CD8-positive, alpha-beta memory T cell (primary cell): ENCODE results near the gene POU5F1. TPM values are rescaled to one million over a fixed set of nuclear protein-coding genes. Genes with fewer than 3 reads are reported as not detected.
"Not testable (repeated sequence)": the region's sequence is repeated elsewhere in the genome, so short reads cannot be mapped to it uniquely, and the experiment has no call there.

Experiments used
- CTCF ChIA-PET: fragments of 350-600 bp; sonication (Branson Sonifier 250); formaldehyde crosslinking; loops from one replicate; lab custom pipeline; 2021; ENCODE audit warnings: antibody characterized with exemption; lab: Charles Lee
- POLR2A ChIA-PET: fragments of 350-600 bp; sonication (Branson Sonifier 250); formaldehyde crosslinking; loops from one replicate; lab custom pipeline; 2021; ENCODE audit warnings: antibody characterized with exemption; lab: Charles Lee
- DNase-seq, 5 donors: peaks; one replicate each; pipeline versions ENCODE4 v3.0.0 to v3.0.0-alpha.2; 2020 to 2022; ENCODE audit warnings: mixed read lengths in 1 of 5
- H3K27ac ChIP-seq: one replicate; pipeline ENCODE4 v1.7.0; 2013; ENCODE audit warnings: low read depth, mild to moderate bottlenecking, low read length, moderate library complexity
- H3K27me3 ChIP-seq: 2 replicates; pipeline ENCODE4 v1.7.0; 2013; ENCODE audit warnings: low read length, mild to moderate bottlenecking; ENCODE audit not compliant: insufficient read depth, poor library complexity, severe bottlenecking
- H3K36me3 ChIP-seq: 2 replicates; pipeline ENCODE4 v1.7.0; 2013; ENCODE audit warnings: mild to moderate bottlenecking, low read length, moderate library complexity; ENCODE audit not compliant: insufficient read depth
- H3K4me1 ChIP-seq: 2 replicates; pipeline ENCODE4 v1.7.0; 2013; ENCODE audit warnings: mild to moderate bottlenecking, low read length, moderate library complexity; ENCODE audit not compliant: insufficient read depth
- H3K4me3 ChIP-seq: 2 replicates; pipeline ENCODE4 v1.7.0; 2013; ENCODE audit warnings: mild to moderate bottlenecking, low read length
- H3K9me3 ChIP-seq: 2 replicates; pipeline ENCODE4 v1.7.0; 2013; ENCODE audit warnings: mild to moderate bottlenecking, low read length
- H3K27ac Mint-ChIP-seq, 8 donors: one replicate each; pipeline ENCODE4 v1.8.0; 2020 to 2021; ENCODE audit warnings: mixed read lengths in 8 of 8, mild to moderate bottlenecking in 6 of 8, inconsistent platforms in 3 of 8, moderate library complexity in 3 of 8
- H3K27me3 Mint-ChIP-seq, 2 donors: one replicate each; pipeline ENCODE4 v1.8.0; 2020 to 2021; ENCODE audit warnings: mixed read lengths in 2 of 2, mild to moderate bottlenecking in 1 of 2, moderate library complexity in 1 of 2
- H3K36me3 Mint-ChIP-seq, 3 donors: one replicate each; pipeline ENCODE4 v1.8.0; 2020 to 2021; ENCODE audit warnings: mixed read lengths in 3 of 3, inconsistent platforms in 1 of 3, mild to moderate bottlenecking in 1 of 3
- H3K4me1 Mint-ChIP-seq, 3 donors: one replicate each; pipeline ENCODE4 v1.8.0; 2020 to 2021; ENCODE audit warnings: mixed read lengths in 3 of 3, inconsistent platforms in 1 of 3, mild to moderate bottlenecking in 1 of 3
- H3K4me3 Mint-ChIP-seq, 7 donors: one replicate each; pipeline ENCODE4 v1.8.0; 2020 to 2021; ENCODE audit warnings: mixed read lengths in 7 of 7, mild to moderate bottlenecking in 6 of 7, moderate library complexity in 4 of 7, inconsistent platforms in 2 of 7
- H3K9me3 Mint-ChIP-seq, 5 donors: one replicate each; pipeline ENCODE4 v1.8.0; 2020 to 2022; ENCODE audit warnings: mixed read lengths in 5 of 5, mild to moderate bottlenecking in 3 of 5, moderate library complexity in 2 of 5, inconsistent platforms in 1 of 5
- polyA plus RNA-seq: library from polyadenylated mRNA; unstranded; fragments of 300-500 nt; fragmentation: Illumina TruSeq; gene quantifications from one replicate; pipeline ENCODE4 v1.2.3, GENCODE V29; 2021
- total RNA-seq, 2 experiments: library from RNA; stranded (reverse); gene quantifications; one replicate each; pipeline ENCODE4 v1.2.3, GENCODE V29; 2021

The POU5F1 gene
- total and polyA plus RNA-seq, 3 experiments from 2014 or later: not detected

- no peak for DNase-seq
- H3K27me3 ChIP-seq: no peaks in the 10 kb centered on the region
- ChIA-PET POLR2A (interaction anchor here (1.3 kb wide), 1 partner anchor 158 kb away, joined by 3 read pairs; no protein-coding TSS in a partner anchor), CTCF (interaction anchor here (0.9 to 3.9 kb wide), 2 partner anchors 12 to 158 kb away, joined by 3 to 13 read pairs; no protein-coding TSS in a partner anchor)
- peak overlapping the region in 1 of 8 donors; percentile 2 for H3K27ac Mint-ChIP-seq
- peaks cover 0 to 3% (median 2%) of the 10 kb centered on the region in 3 donors for H3K36me3 Mint-ChIP-seq
- peaks cover 16 to 26% (median 22%) of the 10 kb centered on the region in 3 donors for H3K4me1 Mint-ChIP-seq
- H3K27ac ChIP-seq: no peak overlapping the region
- H3K27me3 Mint-ChIP-seq: peaks cover 0 to 1% of the 10 kb centered on the region in 2 donors
- no peak overlapping the region for H3K4me3 Mint-ChIP-seq
- H3K9me3 Mint-ChIP-seq: no peaks in the 10 kb centered on the region
- H3K36me3 ChIP-seq: no peaks in the 10 kb centered on the region
- peaks cover 12% of the 10 kb centered on the region for H3K4me1 ChIP-seq
- H3K4me3 ChIP-seq: no peak overlapping the region
- no peaks in the 10 kb centered on the region for H3K9me3 ChIP-seq
Observed at GRCh38 chr6:31208506-31208905, 38.0 kb upstream of the POU5F1 start.

- Mint-ChIP-seq H3K9me3 (no peaks in the 10 kb centered on the region), H3K4me1 (peaks cover 37 to 51% (median 45%) of the 10 kb centered on the region in 3 donors), H3K4me3 (peak overlapping the region; percentile 5 to 87 (median 42)), H3K36me3 (peaks cover 0 to 11% (median 2%) of the 10 kb centered on the region in 3 donors), H3K27me3 (peaks cover 0 to 1% of the 10 kb centered on the region in 2 donors), H3K27ac (peak overlapping the region in 7 of 8 donors; percentile 71 to 90 (median 83))
- DNase-seq: no peak
- POLR2A ChIA-PET: no interaction called here
- CTCF ChIA-PET: interaction anchor here (1.7 to 3.9 kb wide), 2 partner anchors 9 to 161 kb away, joined by 5 to 13 read pairs; no protein-coding TSS in a partner anchor
- Histone ChIP-seq H3K27me3 (no peaks in the 10 kb centered on the region), H3K36me3 (no peaks in the 10 kb centered on the region), H3K9me3 (no peaks in the 10 kb centered on the region), H3K4me1 (peaks cover 38% of the 10 kb centered on the region), H3K27ac (no peak overlapping the region), H3K4me3 (no peak overlapping the region)
Observed at GRCh38 chr6:31205638-31206037, 35.2 kb upstream of the POU5F1 start.

- no peak overlapping the region for H3K4me3 ChIP-seq
- POLR2A ChIA-PET: interaction anchor here (3.0 kb wide), 1 partner anchor 68 kb away, joined by 9 read pairs; no protein-coding TSS in a partner anchor
Observed at GRCh38 chr6:31204751-31205145, 34.3 kb upstream of the POU5F1 start.

GRCh38 chr6:31203345-31203979 is 33.0 kb upstream of the POU5F1 start:
- Mint-ChIP-seq H3K4me1 (peaks cover 55 to 72% (median 66%) of the 10 kb centered on the region in 3 donors), H3K27me3 (no peaks in the 10 kb centered on the region), H3K27ac (peak overlapping the region; percentile 94 to 99 (median 98)), H3K36me3 (peaks cover 0 to 21% (median 2%) of the 10 kb centered on the region in 3 donors), H3K4me3 (peak overlapping the region; percentile 88 to 100 (median 94)), H3K9me3 (no peaks in the 10 kb centered on the region)
- H3K4me3 ChIP-seq: peak overlapping the region; percentile 55
- ChIA-PET CTCF (interaction anchor here (0.9 to 1.6 kb wide), 2 partner anchors 151 to 163 kb away, joined by 3 to 4 read pairs; no protein-coding TSS in a partner anchor), POLR2A (interaction anchor here (0.7 to 3.0 kb wide), 6 partner anchors 10 to 163 kb away, joined by 3 to 9 read pairs (median 4); partner anchors contain the start of gene HLA-B)
- H3K9me3 ChIP-seq: no peaks in the 10 kb centered on the region
- H3K27ac ChIP-seq: peak overlapping the region; percentile 65
- H3K4me1 ChIP-seq: peaks cover 57% of the 10 kb centered on the region
- peaks cover 7% of the 10 kb centered on the region for H3K36me3 ChIP-seq
- peak in 4 of 5 donors; percentile 32 to 69 (median 53) for DNase-seq
- H3K27me3 ChIP-seq: no peaks in the 10 kb centered on the region

More at GRCh38 chr6:31204751-31205145, 34.3 kb upstream of the POU5F1 start:
- no peak for DNase-seq
- Histone ChIP-seq H3K4me1 (peaks cover 46% of the 10 kb centered on the region), H3K27ac (no peak overlapping the region), H3K9me3 (no peaks in the 10 kb centered on the region), H3K36me3 (peaks cover 7% of the 10 kb centered on the region), H3K27me3 (no peaks in the 10 kb centered on the region)
- peak overlapping the region; percentile 94 to 99 (median 98) for H3K27ac Mint-ChIP-seq
- H3K4me3 Mint-ChIP-seq: peak overlapping the region; percentile 88 to 100 (median 94)
- CTCF ChIA-PET: interaction anchor here (1.7 kb wide), 1 partner anchor 162 kb away, joined by 5 read pairs; no protein-coding TSS in a partner anchor
- no peaks in the 10 kb centered on the region for H3K9me3 Mint-ChIP-seq
- peaks cover 0 to 1% of the 10 kb centered on the region in 2 donors for H3K27me3 Mint-ChIP-seq
- H3K4me1 Mint-ChIP-seq: peaks cover 44 to 60% (median 54%) of the 10 kb centered on the region in 3 donors
- peaks cover 0 to 18% (median 2%) of the 10 kb centered on the region in 3 donors for H3K36me3 Mint-ChIP-seq

- no peak overlapping the region for H3K4me3 ChIP-seq
- Mint-ChIP-seq H3K27me3 (peaks cover 0 to 3% of the 10 kb centered on the region in 2 donors), H3K27ac (peak overlapping the region; percentile 94 to 99 (median 98)), H3K36me3 (peaks cover 0 to 26% (median 0%) of the 10 kb centered on the region in 3 donors), H3K4me3 (peak overlapping the region in 6 of 7 donors; percentile 36 to 100 (median 76)), H3K4me1 (peaks cover 57 to 74% (median 66%) of the 10 kb centered on the region in 3 donors), H3K9me3 (no peaks in the 10 kb centered on the region)
- peak overlapping the region; percentile 65 for H3K27ac ChIP-seq
- ChIA-PET POLR2A (interaction anchor here (0.6 to 3.0 kb wide), 8 partner anchors 9 to 164 kb away, joined by 3 to 9 read pairs (median 4); partner anchors contain the start of gene HLA-B), CTCF (interaction anchor here (0.9 to 1.6 kb wide), 2 partner anchors 152 to 164 kb away, joined by 3 to 4 read pairs; no protein-coding TSS in a partner anchor)
- no peak for DNase-seq
- peaks cover 57% of the 10 kb centered on the region for H3K4me1 ChIP-seq
- no peaks in the 10 kb centered on the region for H3K27me3 ChIP-seq
- no peaks in the 10 kb centered on the region for H3K9me3 ChIP-seq
- peaks cover 7% of the 10 kb centered on the region for H3K36me3 ChIP-seq
Observed at GRCh38 chr6:31202259-31203166, 32.0 kb upstream of the POU5F1 start.

GRCh38 chr6:31199105-31199452 is 28.6 kb upstream of the POU5F1 start:
- POLR2A ChIA-PET: interaction anchor here (2.0 kb wide), 1 partner anchor 155 kb away, joined by 8 read pairs; no protein-coding TSS in a partner anchor
- CTCF ChIA-PET: interaction anchor here (7.6 kb wide), 1 partner anchor 168 kb away, joined by 72 read pairs; no protein-coding TSS in a partner anchor
- H3K27ac Mint-ChIP-seq: peak overlapping the region; percentile 87 to 100 (median 94)

More at GRCh38 chr6:31199105-31199452, 28.6 kb upstream of the POU5F1 start:
- peaks cover 60% of the 10 kb centered on the region for H3K4me1 ChIP-seq
- Mint-ChIP-seq H3K36me3 (peaks cover 0 to 49% (median 2%) of the 10 kb centered on the region in 3 donors), H3K4me1 (peaks cover 69 to 83% (median 75%) of the 10 kb centered on the region in 3 donors), H3K4me3 (peak overlapping the region; percentile 80 to 98 (median 87))
- H3K27me3 Mint-ChIP-seq, H3K9me3 ChIP-seq, H3K36me3 ChIP-seq, DNase-seq, H3K9me3 Mint-ChIP-seq, H3K27me3 ChIP-seq: not testable (repeated sequence)
- H3K4me3 ChIP-seq: peak overlapping the region; percentile 80
- H3K27ac ChIP-seq: peak overlapping the region; percentile 99
